Epithelial cell of proximal tubule (primary cell): ENCODE data around the gene AP2A1. TPM values are rescaled to one million over a fixed set of nuclear protein-coding genes. Genes with fewer than 3 reads are reported as not detected.

Experiments used
- DNase-seq: peaks from one replicate; pipeline ENCODE4 v3.0.0-alpha.2; 2011; ENCODE audit warnings: low read depth
- H3K4me3 ChIP-seq: 2 replicates; pipeline ENCODE4 v1.5.1; 2011; ENCODE audit warnings: low read depth, mild to moderate bottlenecking, low read length
- total RNA-seq: library from RNA; depleted of rRNA; stranded (reverse); fragments of >200 nt; gene quantifications from 2 replicates; pipeline ENCODE4 v1.2.3, GENCODE V29; 2015
- TF ChIP-seq, protein P1 (sequence below): conservative IDR thresholded peaks from 2 replicates; pipeline ENCODE4 v1.5.1; 2012; ENCODE audit warnings: low read depth, mild to moderate bottlenecking, low read length

The AP2A1 gene
- total RNA-seq, 1 donor from 2014 or later = 103 TPM

DNA sequence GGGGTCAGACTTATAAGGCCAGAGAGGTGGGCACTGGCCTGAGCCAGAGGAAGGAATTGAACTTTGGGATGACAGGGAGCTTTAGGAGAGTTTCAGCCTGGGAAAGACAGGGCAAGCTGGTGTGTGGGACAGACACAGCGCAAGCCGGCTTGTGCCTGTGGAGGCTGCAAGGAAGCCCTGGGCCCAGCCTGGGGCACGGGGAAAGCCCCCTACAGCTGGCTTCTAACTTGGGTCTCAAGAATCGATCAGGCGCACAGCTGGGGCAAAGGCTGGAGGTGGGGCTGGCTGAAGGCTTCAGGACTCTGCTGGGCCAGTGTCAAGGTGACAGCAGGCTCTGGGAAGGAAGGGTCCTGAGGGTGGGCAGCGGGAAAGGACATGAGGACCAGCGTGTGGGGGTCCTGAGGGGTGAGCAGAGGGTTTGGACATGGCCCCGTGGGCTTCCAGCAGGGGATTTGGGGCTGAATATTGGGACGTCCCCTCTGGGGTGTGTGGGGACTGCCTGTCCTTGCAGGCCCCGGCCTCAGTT lies 87.1 kb downstream of the AP2A1 start:
- no peak overlapping the region for H3K4me3 ChIP-seq
- TF ChIP-seq, protein P1, sequence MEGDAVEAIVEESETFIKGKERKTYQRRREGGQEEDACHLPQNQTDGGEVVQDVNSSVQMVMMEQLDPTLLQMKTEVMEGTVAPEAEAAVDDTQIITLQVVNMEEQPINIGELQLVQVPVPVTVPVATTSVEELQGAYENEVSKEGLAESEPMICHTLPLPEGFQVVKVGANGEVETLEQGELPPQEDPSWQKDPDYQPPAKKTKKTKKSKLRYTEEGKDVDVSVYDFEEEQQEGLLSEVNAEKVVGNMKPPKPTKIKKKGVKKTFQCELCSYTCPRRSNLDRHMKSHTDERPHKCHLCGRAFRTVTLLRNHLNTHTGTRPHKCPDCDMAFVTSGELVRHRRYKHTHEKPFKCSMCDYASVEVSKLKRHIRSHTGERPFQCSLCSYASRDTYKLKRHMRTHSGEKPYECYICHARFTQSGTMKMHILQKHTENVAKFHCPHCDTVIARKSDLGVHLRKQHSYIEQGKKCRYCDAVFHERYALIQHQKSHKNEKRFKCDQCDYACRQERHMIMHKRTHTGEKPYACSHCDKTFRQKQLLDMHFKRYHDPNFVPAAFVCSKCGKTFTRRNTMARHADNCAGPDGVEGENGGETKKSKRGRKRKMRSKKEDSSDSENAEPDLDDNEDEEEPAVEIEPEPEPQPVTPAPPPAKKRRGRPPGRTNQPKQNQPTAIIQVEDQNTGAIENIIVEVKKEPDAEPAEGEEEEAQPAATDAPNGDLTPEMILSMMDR = no peak
- DNase-seq = no peak

DNA sequence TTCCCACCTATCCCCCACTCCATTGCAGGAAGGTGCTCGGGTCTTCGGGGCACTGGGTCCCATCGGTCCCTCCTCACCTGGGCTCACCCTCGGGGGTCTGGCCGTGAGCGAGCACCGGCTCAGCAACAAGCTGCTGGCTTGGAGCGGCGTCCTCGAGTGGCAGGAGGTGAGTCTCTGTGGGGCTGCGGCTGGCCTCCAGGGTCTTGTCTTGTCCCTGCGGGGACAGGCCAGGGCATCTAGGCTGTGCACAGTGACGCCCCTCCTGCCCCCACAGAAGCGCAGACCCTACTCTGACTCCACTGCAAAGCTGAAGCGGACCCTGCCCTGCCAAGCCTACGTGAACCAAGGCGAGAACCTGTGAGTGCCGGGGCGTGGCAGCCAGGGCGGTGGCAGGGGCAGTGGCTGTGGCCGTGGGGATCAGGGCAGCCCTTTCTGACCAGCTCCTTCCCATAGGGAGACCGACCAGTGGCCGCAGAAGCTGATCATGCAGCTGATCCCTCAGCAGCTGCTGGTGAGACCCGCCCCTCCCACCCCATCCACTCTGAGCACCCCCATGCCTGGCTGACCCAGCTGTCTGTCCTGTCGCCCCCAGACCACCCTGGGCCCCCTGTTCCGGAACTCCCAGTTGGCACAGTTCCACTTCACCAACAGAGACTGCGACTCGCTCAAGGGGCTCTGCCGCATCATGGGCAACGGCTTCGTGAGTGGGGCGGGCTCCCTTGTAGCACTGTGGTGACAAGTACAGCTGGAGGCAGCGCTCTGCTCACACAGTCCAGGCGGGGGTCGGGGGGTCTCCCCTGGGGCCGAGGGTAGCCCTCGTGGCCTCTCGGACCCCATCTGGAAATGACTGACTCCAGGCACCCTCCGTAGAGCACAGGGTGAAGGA lies 87.8 kb downstream of the AP2A1 start:
- no peak for DNase-seq
- no peak overlapping the region for H3K4me3 ChIP-seq
- TF ChIP-seq, protein P1 = no peak

DNA sequence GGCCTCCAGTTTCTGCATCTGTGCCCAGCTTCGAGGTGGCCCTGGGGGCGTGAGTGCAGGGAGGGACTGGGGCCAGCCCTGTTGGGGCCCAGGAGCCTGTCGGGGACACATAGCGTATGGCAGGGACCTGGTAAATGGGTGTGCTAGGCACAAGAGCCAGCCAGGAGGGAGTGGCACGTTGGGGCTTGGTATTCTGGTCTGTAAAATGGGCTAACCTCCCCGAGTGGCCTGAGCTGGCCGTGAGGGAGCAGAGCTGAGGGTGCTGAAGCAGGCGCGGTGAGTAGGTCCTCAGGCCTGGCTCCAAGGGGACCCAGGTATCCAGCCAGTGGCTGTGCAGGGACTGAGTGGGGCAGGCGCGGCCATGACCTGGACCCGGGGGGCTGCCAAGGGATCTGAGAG lies 88.5 kb downstream of the AP2A1 start:
- TF ChIP-seq, protein P1 = no peak
- H3K4me3 ChIP-seq = no peak overlapping the region
- no peak for DNase-seq

DNA sequence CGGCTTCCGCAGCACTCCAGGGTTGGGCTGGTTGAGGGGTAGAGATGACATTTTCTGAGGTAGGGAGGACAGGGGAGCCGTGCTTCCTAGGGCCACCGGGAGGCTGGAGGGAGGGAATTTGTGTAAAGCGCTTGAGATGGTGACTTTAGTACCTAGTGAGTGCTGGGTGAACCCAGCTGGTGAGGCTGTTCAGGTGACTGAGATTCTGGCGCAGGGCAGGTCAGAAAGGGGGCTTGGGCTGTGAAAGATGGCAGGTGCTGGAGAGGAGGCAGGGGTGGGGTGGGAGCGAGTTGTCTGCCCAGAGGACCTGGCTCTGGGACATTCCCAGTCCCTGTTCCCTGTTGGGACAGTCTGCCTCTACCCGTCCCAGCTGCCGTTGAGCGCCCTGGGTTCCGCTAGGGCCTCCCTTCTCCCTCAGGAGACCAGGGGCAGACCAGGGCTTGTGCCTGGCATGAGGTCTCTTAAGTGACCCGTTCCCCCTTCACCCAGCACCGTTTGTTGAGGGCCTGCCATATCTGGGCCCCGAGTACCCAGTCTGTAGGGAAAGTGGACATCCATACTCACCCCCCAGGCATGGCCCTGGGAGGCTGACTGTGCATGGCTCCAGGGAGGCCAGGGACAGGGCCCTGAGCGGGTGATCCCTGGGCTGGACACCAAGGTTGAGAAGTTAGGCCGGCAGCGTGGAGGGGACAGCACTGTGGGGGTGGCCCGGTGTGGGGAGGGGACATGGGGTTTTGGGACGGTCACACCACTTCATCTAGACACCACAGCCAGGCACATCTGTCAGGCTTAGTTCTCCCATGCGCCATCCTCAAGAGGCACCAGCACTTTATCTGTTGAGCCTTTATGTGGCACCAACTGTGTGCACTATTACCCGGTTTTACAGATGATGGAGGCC lies 89.1 kb downstream of the AP2A1 start:
- H3K4me3 ChIP-seq = no peak overlapping the region
- DNase-seq = no peak
- TF ChIP-seq, protein P1 = no peak

DNA sequence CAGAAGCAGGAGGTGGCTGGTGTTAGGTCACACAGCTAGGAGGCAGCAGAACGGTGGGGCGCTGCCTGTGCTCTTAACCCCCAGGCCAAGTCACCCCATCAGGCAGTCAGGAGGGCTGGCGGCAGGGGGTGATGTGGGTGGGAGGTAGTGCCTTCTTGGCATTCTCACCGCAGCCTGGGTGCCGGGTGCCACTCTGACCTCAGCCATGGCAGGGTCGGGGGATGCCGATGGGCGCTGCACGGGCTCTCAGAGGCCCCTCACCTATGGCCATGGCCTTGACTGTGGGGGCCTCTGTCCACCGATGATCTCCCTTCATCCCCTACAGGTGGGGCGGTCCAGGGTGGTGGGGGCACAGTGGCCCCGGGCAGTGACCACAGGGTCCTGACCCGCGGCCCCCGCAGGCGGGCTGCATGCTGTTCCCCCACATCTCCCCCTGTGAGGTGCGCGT lies 89.8 kb downstream of the AP2A1 start:
- no peak overlapping the region for H3K4me3 ChIP-seq
- DNase-seq = no peak
- TF ChIP-seq, protein P1 = no peak

Other genes with a start within 250 kb of the AP2A1 start
- 14.1 and 32.9 TPM in 2 replicates for gene RCN3, start 239.0 kb upstream of the AP2A1 start, total RNA-seq
- gene NOSIP, start 186.4 kb upstream of the AP2A1 start, total RNA-seq = 82.4 and 168 TPM in 2 replicates
- gene PRRG2, start 185.7 kb upstream of the AP2A1 start, total RNA-seq = 0.87 and 1.0 TPM in 2 replicates
- gene PRR12, start 175.8 kb upstream of the AP2A1 start, total RNA-seq = 6.7 and 7.8 TPM in 2 replicates
- 33.5 and 67.2 TPM in 2 replicates for gene RRAS, start 126.9 kb upstream of the AP2A1 start, total RNA-seq
- gene SCAF1, start 124.8 kb upstream of the AP2A1 start, total RNA-seq = 51.0 and 54.8 TPM in 2 replicates
- gene IRF3, start 101.1 kb upstream of the AP2A1 start, total RNA-seq = 73.8 and 78.3 TPM in 2 replicates
- gene BCL2L12, start 101.1 kb upstream of the AP2A1 start, total RNA-seq = 53.3 and 69.8 TPM in 2 replicates
- 186 and 629 TPM in 2 replicates for gene PRMT1, start 89.7 kb upstream of the AP2A1 start, total RNA-seq
- 1.9 and 2.8 TPM in 2 replicates for gene ADM5, start 77.4 kb upstream of the AP2A1 start, total RNA-seq
- 1.7 and 9.9 TPM in 2 replicates for gene CPT1C, start 75.9 kb upstream of the AP2A1 start, total RNA-seq
- gene TSKS, start 3.7 kb upstream of the AP2A1 start, total RNA-seq = not detected in 2 replicates
- 8.3 and 15.0 TPM in 2 replicates for gene FUZ, start 46.3 kb downstream of the AP2A1 start, total RNA-seq
- 30.4 and 34.8 TPM in 2 replicates for gene MED25, start 51.3 kb downstream of the AP2A1 start, total RNA-seq
- gene PTOV1, start 84.2 kb downstream of the AP2A1 start, total RNA-seq = 81.9 and 121 TPM in 2 replicates
- 59.2 and 71.6 TPM in 2 replicates for gene PNKP, start 100.6 kb downstream of the AP2A1 start, total RNA-seq
- gene AKT1S1, start 110.4 kb downstream of the AP2A1 start, total RNA-seq = 25.8 and 34.4 TPM in 2 replicates
- gene TBC1D17, start 110.7 kb downstream of the AP2A1 start, total RNA-seq = 11.9 and 16.8 TPM in 2 replicates
- 4.0 and 9.5 TPM in 2 replicates for gene IL4I1, start 129.9 kb downstream of the AP2A1 start, total RNA-seq
- gene ATF5, start 162.2 kb downstream of the AP2A1 start, total RNA-seq = 15.3 and 17.5 TPM in 2 replicates
- gene NUP62, start 162.5 kb downstream of the AP2A1 start, total RNA-seq = 83.7 and 90.5 TPM in 2 replicates
- gene SIGLEC11, start 194.2 kb downstream of the AP2A1 start, total RNA-seq = not detected in 2 replicates